ENCODE measurements around the gene STARD4. TPM values are rescaled to one million over a fixed set of nuclear protein-coding genes. Genes with fewer than 3 reads are reported as not detected.

STARD4 gene
- total RNA-seq, 4 donors from 2014 or later: 15.3 to 35.1 (median 27.1) TPM

DNA sequence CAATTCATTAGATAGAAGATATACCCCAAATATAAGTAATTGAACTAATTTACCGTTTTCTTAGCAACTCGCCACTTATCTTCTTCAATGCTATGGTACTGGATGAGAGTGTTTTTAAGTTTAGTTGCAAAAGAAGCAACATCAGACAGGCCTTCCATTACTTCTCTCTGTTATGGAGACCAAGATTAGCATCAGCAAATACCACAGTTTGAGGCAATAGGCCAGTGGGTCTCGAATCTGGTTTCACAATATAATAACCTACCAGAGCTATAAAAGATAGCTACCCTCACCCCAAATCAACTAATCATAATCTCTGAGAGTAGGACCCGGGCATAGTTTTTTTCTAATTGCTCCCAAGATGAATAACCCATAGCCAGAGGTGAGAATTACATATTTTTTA lies 5.1 kb downstream of the STARD4 start:
- Histone ChIP-seq H3K4me3 (replicated peaks in 1 of 3) (no peak overlapping the region), H3K27ac (no peak overlapping the region), H3K4me1 (no peaks in the 10 kb centered on the region), H3K9me3 (no peaks in the 10 kb centered on the region), H3K27me3 (no peaks in the 10 kb centered on the region), H3K36me3 (no peaks in the 10 kb centered on the region)
- DNase-seq: no peak
- TF ChIP-seq, protein P1, sequence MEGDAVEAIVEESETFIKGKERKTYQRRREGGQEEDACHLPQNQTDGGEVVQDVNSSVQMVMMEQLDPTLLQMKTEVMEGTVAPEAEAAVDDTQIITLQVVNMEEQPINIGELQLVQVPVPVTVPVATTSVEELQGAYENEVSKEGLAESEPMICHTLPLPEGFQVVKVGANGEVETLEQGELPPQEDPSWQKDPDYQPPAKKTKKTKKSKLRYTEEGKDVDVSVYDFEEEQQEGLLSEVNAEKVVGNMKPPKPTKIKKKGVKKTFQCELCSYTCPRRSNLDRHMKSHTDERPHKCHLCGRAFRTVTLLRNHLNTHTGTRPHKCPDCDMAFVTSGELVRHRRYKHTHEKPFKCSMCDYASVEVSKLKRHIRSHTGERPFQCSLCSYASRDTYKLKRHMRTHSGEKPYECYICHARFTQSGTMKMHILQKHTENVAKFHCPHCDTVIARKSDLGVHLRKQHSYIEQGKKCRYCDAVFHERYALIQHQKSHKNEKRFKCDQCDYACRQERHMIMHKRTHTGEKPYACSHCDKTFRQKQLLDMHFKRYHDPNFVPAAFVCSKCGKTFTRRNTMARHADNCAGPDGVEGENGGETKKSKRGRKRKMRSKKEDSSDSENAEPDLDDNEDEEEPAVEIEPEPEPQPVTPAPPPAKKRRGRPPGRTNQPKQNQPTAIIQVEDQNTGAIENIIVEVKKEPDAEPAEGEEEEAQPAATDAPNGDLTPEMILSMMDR (IDR thresholded peaks at IDR 0.05): no peak
- TF ChIP-seq POLR2A (IDR thresholded peaks at IDR 0.05): no peak
- intact Hi-C loops (cut with DNase I): no loop called here
- 91 to 93% methylated on average over 4 of the region's 4 CpGs for WGBS, 2 donors

DNA sequence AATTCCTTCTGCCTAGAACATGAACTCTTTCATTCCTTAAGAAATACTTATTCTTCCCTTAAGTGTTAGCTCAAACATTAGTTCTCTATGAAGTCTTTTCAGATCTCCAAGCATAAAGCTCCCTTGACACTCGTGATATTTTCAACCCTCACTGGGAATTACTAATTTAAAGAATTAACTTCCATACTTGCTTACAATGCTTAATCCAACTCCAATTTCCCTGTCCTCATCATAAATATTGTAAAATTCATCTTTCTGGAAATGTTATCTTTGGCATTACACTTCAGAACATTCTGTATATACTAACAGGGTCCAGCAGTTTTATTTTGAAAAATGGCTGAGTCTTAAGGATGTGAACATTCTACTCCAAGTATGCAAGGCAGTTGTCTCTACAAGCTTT lies 7.2 kb downstream of the STARD4 start:
- TF ChIP-seq POLR2A (IDR thresholded peaks at IDR 0.05): no peak
- TF ChIP-seq, protein P1 (IDR thresholded peaks at IDR 0.05): no peak
- H3K9me3 ChIP-seq: no peaks in the 10 kb centered on the region
- 71 to 83% methylated on average over 1 of the region's 1 CpG for WGBS, 2 donors
- no peaks in the 10 kb centered on the region for H3K4me1 ChIP-seq
- DNase-seq: no peak
- no peak overlapping the region for H3K27ac ChIP-seq
- H3K4me3 ChIP-seq (replicated peaks in 1 of 3): no peak overlapping the region
- no peaks in the 10 kb centered on the region for H3K27me3 ChIP-seq
- intact Hi-C loops (cut with DNase I): no loop called here
- no peaks in the 10 kb centered on the region for H3K36me3 ChIP-seq

DNA sequence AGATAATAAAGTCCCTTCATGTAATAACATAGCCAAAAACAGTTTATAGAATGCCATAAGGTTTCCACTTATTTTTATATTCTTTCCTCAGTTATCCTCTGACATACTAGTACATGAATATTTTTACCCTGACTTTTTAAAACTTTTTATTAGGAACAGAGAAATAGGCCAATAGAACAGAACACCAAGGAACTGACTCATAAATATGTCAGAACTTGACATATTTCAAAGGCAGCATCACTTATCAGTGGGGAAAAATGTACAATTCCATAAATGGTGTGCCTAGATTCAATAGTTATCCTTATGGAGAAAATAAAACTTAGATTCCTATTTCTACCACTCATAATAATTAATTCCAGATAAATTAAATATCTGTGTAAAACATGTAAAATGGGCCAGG lies 9.4 kb downstream of the STARD4 start:
- Histone ChIP-seq H3K4me1 (no peaks in the 10 kb centered on the region), H3K27me3 (no peaks in the 10 kb centered on the region), H3K4me3 (replicated peaks in 1 of 3) (no peak overlapping the region), H3K9me3 (no peaks in the 10 kb centered on the region), H3K27ac (no peak overlapping the region), H3K36me3 (peaks cover 0 to 8% of the 10 kb centered on the region in 2 donors)
- TF ChIP-seq POLR2A (IDR thresholded peaks at IDR 0.05): no peak
- TF ChIP-seq, protein P1 (IDR thresholded peaks at IDR 0.05): no peak
- intact Hi-C loops (cut with DNase I): no loop called here
- DNase-seq: no peak

DNA sequence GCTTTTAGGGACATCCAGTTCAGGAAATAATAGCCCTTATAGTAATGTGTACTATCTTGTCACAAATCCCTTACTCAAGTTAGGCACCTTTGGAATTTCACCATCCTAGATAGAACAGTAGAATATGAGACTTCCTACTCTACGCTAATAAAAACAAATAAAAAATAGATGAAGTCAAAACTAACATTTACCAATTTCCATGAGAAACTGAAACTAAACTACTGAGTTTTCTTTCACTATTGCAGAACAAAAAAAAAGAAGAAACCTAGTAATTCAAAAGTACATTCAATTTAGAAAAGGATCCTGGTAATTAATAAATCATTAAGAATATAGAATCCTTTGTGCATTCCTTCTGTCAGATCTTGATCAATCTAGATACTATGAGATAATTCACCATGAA lies 14.0 kb downstream of the STARD4 start:
- WGBS, 2 donors: 83 to 84% methylated on average over 1 of the region's 1 CpG

DNA sequence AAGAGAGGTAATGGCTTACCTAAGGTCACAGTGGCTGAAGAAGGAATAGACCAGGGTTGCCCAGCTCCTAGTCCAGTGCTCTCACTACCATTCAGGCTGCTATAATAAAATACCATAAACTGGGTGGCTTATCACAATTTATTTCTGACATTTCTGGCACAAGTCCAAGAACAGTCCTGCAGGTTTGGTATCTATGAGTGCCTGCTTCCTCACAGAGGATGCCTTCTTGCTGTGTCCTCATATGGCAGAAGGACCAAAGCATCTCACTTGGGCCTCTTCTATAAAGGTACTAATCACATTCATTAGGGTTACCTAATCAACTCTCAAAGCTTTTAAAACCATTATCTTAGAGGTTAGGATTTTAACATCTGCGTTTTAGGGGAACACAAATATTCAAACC lies 17.2 kb downstream of the STARD4 start:
- no peak for DNase-seq
- Histone ChIP-seq H3K4me1 (no peaks in the 10 kb centered on the region), H3K27ac (no peak overlapping the region), H3K4me3 (replicated peaks in 1 of 3) (no peak overlapping the region), H3K27me3 (no peaks in the 10 kb centered on the region), H3K36me3 (peaks cover 0 to 8% of the 10 kb centered on the region in 2 donors), H3K9me3 (no peaks in the 10 kb centered on the region)
- TF ChIP-seq POLR2A (IDR thresholded peaks at IDR 0.05): no peak
- TF ChIP-seq, protein P1 (IDR thresholded peaks at IDR 0.05): no peak
- intact Hi-C loops (cut with DNase I): no loop called here
- WGBS, 2 donors: 98 to 100% methylated on average over 1 of the region's 1 CpG

More for the DNA sequence above, 14.0 kb downstream of the STARD4 start:
- TF ChIP-seq, protein P1 (IDR thresholded peaks at IDR 0.05): no peak
- no peak for TF ChIP-seq POLR2A (IDR thresholded peaks at IDR 0.05)
- H3K4me3 ChIP-seq (replicated peaks in 1 of 3): no peak overlapping the region
- intact Hi-C loops (cut with DNase I): no loop called here
- H3K4me1 ChIP-seq: no peaks in the 10 kb centered on the region
- no peak overlapping the region for H3K27ac ChIP-seq
- no peaks in the 10 kb centered on the region for H3K9me3 ChIP-seq
- H3K27me3 ChIP-seq: no peaks in the 10 kb centered on the region
- H3K36me3 ChIP-seq: peaks cover 0 to 8% of the 10 kb centered on the region in 2 donors
- no peak for DNase-seq

All from thyroid gland (tissue), 4 donors.